Esophagus muscularis mucosa (tissue), 4 donors: ENCODE measurements around the gene OPTC.

Source experiments
- CTCF ChIP-seq, 3 experiments: fragments of 200-600 bp in 2 of 3; fragments of 450-650 bp in 1 of 3; sonication (generic) in 2 of 3; IDR thresholded peaks; one replicate each; pipeline ENCODE4 v1.5.1; 2017 to 2019; ENCODE audit warnings: antibody characterized with exemption in 3 of 3, mild to moderate bottlenecking in 2 of 3, moderate library complexity in 1 of 3
- EP300 ChIP-seq: sonication (generic); formaldehyde crosslinking; IDR thresholded peaks from one replicate; pipeline ENCODE4 v1.6.1; 2017; ENCODE audit warnings: antibody characterized with exemption
- POLR2A ChIP-seq: fragments of 450-650 bp; IDR thresholded peaks from one replicate; pipeline ENCODE4 v1.6.1; 2017; ENCODE audit warnings: antibody characterized with exemption, moderate library complexity, mild to moderate bottlenecking, low read depth
- POLR2AphosphoS5 ChIP-seq, 2 donors: sonication (generic); formaldehyde crosslinking; IDR thresholded peaks; one replicate each; pipeline ENCODE4 v1.6.1; 2017; ENCODE audit warnings: antibody characterized with exemption in 2 of 2

- no peak for TF ChIP-seq POLR2A
- no peak for TF ChIP-seq POLR2AphosphoS5 (IDR thresholded peaks at IDR 0.05)
- TF ChIP-seq CTCF (IDR thresholded peaks at IDR 0.05) = no peak
- TF ChIP-seq EP300 = no peak
Measured at GRCh38 chr1:203547147-203547546, 53.2 kb downstream of the OPTC start.
